H1 (cell line): ENCODE data around the gene PFDN1. TPM values are rescaled to one million over a fixed set of nuclear protein-coding genes. Genes with fewer than 3 reads are reported as not detected.

Source experiments
- ASH2L ChIP-seq: fragments of 200-600, 300-600 bp; sonication (generic); IDR thresholded peaks from one replicate; pipeline ENCODE4 v1.7.1; 2017; ENCODE audit warnings: low read length
- BRCA1 ChIP-seq: IDR thresholded peaks from 2 replicates; pipeline ENCODE4 v1.6.1; 2012; ENCODE audit warnings: low read depth, low read length, improper control_type of control experiment
- CBX5 ChIP-seq: fragments of 300-800, 300-1000 bp; sonication (generic); IDR thresholded peaks from 2 replicates; pipeline ENCODE4 v1.7.1; 2016; ENCODE audit warnings: antibody characterized with exemption, low read length, low read depth
- CHD2 ChIP-seq: IDR thresholded peaks from 2 replicates; pipeline ENCODE4 v1.6.1; 2012; ENCODE audit warnings: low read length, improper control_type of control experiment
- GABPA ChIP-seq: IDR thresholded peaks from 2 replicates; pipeline ENCODE4 v1.6.1; 2011; ENCODE audit warnings: mild to moderate bottlenecking, low read length, moderate library complexity, borderline replicate concordance; ENCODE audit not compliant: insufficient read depth
- SIX5 ChIP-seq: IDR thresholded peaks from 2 replicates; pipeline ENCODE4 v1.6.1; 2011; ENCODE audit warnings: mild to moderate bottlenecking, low read depth, low read length
- polyA plus RNA-seq, 7 experiments: library from polyadenylated mRNA; depleted of rRNA in 3 of 7; stranded (reverse) in 5 of 7; unstranded in 2 of 7; fragments of >200 nt in 5 of 7; fragments of 200-250 nt in 2 of 7; gene quantifications; 1 replicate in 5 of 7; 2 replicates in 1 of 7; 4 replicates in 1 of 7; pipeline versions ENCODE4 v1.2.1 to v1.2.3, GENCODE V29; 2011 to 2013; ENCODE audit warnings: missing spikeins in 2 of 7, mixed read lengths in 2 of 7
- total RNA-seq: library from RNA; stranded (reverse); fragmentation: NEBNext Ultra II Directional; extraction: Animal tissue kit (Norgen Biotek cat#: 25700); gene quantifications from 2 replicates; pipeline ENCODE4 v1.2.1, GENCODE V29; 2021

Gene PFDN1
- total and polyA plus RNA-seq, 2 of the 8 experiments (the other 6 are each of a cell fraction or from before 2014, with no cell fraction given), result 53.0 to 89.6 TPM

DNA sequence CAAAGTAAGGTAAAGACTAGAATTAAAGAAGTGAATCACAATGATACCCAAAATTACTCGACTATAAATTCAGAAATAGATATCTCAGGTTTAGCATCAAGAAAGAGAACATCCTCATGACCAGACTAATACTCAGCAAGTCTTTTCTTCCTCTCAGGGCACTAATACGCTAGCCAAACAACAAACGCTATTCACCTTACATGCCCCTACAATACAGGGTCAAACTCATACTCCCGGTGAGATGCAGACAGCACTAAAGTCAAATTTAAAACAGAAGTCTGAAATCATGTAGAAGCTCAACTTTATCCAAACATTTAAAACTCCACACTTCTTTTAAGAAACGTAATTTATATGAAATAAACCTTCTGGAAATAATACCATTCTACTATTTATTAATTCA is 5.6 kb downstream of the PFDN1 start (continued):
- no peak for TF ChIP-seq CHD2
- TF ChIP-seq BRCA1, result no peak
- no peak for TF ChIP-seq SIX5
- no peak for TF ChIP-seq CBX5
- no peak for TF ChIP-seq GABPA
- no peak for TF ChIP-seq ASH2L
